ENCODE data around the gene IL1RAP.
"Not testable (repeated sequence)": the region's sequence is repeated elsewhere in the genome, so short reads cannot be mapped to it uniquely, and the experiment has no call there.

IL1RAP gene

DNA sequence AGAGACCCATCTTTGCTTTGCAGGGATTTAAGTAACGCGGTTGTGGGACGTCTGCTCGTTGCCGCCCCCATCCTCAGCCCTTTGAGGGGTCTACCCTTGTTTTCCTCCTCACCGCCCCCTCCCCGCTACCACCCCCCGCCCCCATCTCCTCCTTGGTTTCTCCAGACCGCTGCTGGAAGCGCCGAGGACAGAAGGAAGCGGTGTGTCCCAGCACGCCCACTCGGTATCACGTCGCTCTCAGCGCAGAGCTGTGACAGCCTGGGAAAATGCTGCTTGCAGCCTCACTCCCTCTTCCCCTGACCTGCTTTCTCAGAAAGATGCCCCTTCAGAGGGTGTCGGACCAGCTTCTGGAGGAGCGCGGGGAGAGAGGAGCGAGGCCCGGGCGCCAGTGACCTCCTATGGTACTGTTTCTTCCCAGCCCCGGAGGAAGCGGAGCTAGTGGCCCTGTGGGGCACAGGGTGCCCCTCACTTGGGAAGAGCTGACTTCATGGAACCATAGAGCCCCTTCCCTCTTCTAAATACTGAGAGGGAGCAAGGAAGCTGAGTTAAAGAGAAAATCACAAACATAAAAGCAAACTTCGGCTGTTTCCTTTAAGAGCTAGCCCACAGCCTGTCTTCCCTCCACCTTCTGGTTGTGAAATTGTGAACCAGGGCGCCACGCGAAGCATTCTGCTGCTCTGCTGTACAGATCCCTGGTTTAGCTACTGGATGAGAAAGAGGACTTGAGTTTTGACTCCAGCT, 698 bp downstream of the IL1RAP start:
- peak; percentile 50 for DNase-seq

- DNase-seq = no peak
Measured at GRCh38 chr3:190516416-190516815, 2.5 kb downstream of the IL1RAP start.

- no peak for DNase-seq
Measured at GRCh38 chr3:190517687-190518086, 3.8 kb downstream of the IL1RAP start.

GRCh38 chr3:190518531-190518930, 4.6 kb downstream of the IL1RAP start:
- not testable (repeated sequence) for DNase-seq

DNA sequence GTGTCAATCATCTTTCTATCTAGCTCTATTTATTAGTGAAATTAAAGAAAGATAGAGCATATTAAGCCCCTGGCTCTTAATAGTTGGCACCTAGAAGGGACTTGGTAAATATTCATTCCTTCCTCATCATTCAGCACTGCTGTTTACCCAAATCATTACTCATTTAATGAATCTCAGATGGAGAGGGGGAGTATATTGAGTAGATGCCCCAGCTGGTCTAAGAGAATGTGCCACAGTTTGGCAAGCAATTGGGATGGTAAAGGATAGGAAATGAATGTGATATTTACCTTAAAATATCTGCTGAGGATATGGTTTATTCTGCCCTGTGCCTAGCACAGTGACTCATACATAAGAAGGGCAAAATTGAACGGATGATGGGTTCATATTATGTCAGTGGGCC, 6.0 kb downstream of the IL1RAP start:
- no peak for DNase-seq

DNA sequence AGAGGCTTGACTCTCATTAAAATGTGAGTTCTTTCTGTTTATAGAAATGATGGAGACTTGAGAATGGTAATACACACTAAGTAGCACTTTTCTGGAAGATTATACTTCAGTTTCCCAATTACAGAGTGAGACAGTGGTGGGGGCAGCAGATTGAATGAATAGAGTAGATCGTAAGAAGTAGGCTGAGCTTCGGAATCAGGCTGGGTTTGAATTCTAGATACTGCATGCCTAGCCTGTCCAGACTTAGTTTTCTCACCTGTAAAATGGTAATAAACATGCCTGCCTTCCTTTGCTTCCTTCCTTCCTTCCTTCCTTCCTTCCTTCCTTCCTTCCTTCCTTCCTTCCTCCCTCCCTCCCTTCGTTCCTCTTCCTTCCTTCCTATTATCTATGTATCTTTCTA, 8.1 kb downstream of the IL1RAP start:
- DNase-seq = no peak

GRCh38 chr3:190522621-190523222, 8.8 kb downstream of the IL1RAP start:
- DNase-seq = no peak

- DNase-seq = no peak
Measured at GRCh38 chr3:190524942-190525341, 11.1 kb downstream of the IL1RAP start.

DNA sequence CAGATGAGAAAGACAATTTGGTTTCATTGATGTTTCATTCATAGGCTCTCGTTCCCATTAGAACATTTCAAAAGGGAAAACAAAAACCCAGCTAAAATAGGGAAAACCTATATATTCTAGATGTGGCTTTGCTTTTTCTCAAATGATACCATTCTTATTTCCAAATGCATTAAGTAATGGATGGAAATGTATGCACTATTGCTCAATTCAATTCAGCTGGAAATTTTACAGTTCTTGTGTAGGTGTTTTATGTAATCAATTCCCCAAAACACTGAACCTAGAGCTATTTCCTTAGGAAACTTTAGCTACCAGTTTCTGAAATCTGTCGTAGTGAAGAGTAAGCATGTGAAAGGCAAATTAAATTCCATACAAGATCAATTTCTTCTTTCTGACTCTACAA, 11.7 kb downstream of the IL1RAP start:
- no peak for DNase-seq

DNA sequence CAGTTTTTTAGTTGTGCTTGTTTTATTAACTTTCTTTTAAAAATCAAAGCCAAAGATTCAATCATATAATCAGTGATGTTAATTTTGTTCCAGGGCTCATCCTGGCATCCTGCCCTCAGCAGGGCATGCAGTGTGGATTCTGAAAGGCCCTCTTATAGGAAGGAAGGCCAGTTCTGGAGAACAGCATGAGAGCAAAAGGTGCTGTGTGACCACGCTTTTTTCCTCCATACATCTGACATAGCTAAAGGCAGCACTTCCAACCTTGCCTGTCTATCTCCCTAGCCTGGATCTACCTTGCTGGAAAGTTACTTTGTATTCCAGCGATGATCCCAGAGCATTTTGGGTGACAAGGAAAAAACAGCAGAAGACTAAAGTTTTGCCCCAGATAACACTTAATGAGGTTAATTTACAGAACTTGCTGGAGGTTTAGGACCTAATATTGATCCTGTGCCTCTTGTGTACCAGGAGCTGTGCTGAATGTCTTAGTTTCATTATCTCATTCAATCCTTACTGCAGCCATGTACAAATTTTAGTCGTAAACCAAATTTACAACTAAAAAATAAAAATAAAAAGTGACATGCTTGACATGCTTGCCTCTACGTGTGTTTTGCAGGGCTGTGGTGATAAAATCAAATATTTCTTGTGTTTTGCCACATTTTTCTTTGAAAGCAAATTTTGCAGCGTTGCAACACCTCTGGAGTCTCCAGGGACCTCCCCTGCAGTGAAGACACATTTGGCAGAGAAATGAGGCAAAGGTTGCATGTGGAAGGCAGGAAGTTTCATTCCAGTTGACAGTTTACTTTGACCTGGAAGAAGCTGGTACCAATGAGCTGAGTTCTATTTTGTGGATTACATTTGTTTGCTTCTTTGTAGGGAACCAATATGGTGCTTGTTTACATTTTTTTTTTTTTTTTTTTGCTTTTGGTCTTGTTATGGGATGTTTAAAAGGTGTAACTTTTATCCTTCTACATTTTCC, 13.2 kb downstream of the IL1RAP start:
- no peak for DNase-seq

- no peak for DNase-seq
Measured at GRCh38 chr3:190528706-190529105, 14.8 kb downstream of the IL1RAP start.

DNA sequence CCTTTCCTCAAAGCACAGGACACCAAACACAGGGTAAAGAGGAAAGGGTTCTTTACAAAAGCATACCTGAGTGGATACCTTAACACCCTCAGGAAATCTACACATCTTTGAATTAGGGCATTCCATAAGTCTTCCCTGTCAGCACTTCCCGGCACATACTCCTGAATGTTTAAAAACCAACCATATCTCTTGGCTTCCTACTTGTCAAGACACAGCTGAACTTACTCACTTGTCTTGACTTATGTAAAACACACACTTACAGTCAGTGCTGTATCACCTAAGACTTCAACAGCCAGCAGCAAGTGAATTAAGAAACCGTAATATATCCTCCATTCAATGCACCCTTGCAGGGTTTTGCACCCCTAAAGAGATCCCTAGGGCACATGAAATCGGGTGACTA, 17.5 kb downstream of the IL1RAP start:
- DNase-seq = no peak

- no peak for DNase-seq
Measured at GRCh38 chr3:190532731-190533203, 18.9 kb downstream of the IL1RAP start.

GRCh38 chr3:190533511-190534281, 19.8 kb downstream of the IL1RAP start:
- DNase-seq = no peak

- no peak for DNase-seq
Measured at GRCh38 chr3:190534386-190534785, 20.5 kb downstream of the IL1RAP start.

DNA sequence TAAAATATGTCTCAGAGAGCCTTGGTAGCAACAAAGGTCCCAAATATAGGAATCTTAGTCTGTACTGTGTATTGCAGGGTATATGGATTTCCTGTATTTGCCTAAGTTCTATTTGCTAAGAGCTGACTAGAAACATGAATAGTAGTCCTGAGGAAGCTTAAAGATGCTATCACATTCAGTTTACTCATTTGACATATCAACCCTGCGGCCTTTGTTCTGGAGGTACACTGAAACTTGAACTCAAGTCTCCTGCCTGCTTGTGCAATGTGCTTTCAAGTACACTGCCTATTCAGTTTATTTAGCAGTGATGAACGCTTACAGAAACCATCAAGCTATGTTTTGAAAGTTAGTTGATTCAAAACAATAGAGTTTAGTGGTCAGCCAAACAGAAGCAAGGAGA, 21.1 kb downstream of the IL1RAP start:
- no peak for DNase-seq

- no peak for DNase-seq
Measured at GRCh38 chr3:190537146-190537545, 23.3 kb downstream of the IL1RAP start.

- DNase-seq = no peak
Measured at GRCh38 chr3:190538288-190538687, 24.4 kb downstream of the IL1RAP start.

DNA sequence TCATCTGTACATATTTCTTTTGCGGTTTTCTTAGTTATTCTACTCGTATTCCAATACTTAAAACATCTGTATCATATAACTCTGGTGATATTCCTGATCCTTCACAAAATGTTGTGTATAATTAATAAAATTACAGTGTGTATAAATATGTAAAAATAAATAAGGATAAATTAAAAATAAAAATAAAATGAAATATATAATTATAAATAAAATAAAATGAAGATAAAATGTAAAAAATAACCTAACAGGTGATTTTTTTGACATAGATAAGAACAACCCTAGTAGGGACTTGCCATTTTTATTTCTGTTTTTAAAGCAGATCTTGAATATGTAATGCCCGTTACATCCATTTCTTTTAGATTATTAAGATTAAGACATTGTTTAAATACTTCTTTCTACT, 25.6 kb downstream of the IL1RAP start:
- no peak for DNase-seq

- DNase-seq = no peak
Measured at GRCh38 chr3:190541008-190541407, 27.1 kb downstream of the IL1RAP start.

DNA sequence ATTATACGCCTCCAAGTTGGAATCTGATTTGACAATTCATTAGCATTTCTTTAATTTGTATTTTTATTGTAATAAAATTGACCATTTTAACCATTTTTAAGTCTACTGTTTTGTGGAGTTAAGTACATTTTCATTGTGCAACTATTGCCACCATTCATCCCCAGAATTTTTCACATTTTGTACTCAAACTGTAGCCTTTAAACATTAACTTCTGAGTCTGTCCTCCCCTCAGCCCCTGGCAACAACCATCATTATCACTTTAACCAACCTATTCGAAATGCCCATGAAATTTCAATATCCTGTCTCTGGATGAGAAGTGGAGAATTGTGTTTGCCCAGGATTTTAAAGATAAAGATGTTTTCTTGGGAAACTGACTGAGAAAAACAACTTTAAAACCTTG, 27.7 kb downstream of the IL1RAP start:
- DNase-seq = no peak

GRCh38 chr3:190542846-190543245, 29.0 kb downstream of the IL1RAP start:
- DNase-seq = no peak

- no peak for DNase-seq
Measured at GRCh38 chr3:190543671-190544070, 29.8 kb downstream of the IL1RAP start.
